Measurements from ENCODE around the gene UNC5C.

Gene UNC5C

GRCh38 chr4:95362906-95363558 lies 185.7 kb downstream of the UNC5C start:
- H3K4me3 ChIP-seq (ENCODE audit: low read depth, low read length): no peak overlapping the region
- no peak for DNase-seq (ENCODE audit: low read depth)
- TF ChIP-seq, protein P1, sequence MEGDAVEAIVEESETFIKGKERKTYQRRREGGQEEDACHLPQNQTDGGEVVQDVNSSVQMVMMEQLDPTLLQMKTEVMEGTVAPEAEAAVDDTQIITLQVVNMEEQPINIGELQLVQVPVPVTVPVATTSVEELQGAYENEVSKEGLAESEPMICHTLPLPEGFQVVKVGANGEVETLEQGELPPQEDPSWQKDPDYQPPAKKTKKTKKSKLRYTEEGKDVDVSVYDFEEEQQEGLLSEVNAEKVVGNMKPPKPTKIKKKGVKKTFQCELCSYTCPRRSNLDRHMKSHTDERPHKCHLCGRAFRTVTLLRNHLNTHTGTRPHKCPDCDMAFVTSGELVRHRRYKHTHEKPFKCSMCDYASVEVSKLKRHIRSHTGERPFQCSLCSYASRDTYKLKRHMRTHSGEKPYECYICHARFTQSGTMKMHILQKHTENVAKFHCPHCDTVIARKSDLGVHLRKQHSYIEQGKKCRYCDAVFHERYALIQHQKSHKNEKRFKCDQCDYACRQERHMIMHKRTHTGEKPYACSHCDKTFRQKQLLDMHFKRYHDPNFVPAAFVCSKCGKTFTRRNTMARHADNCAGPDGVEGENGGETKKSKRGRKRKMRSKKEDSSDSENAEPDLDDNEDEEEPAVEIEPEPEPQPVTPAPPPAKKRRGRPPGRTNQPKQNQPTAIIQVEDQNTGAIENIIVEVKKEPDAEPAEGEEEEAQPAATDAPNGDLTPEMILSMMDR (IDR thresholded peaks at IDR 0.05; ENCODE audit: low read depth, low read length, missing control alignments): no peak
- in situ Hi-C loops (cut with HindIII; ENCODE audit: low sequenced_read_pairs): no loop called here

DNA sequence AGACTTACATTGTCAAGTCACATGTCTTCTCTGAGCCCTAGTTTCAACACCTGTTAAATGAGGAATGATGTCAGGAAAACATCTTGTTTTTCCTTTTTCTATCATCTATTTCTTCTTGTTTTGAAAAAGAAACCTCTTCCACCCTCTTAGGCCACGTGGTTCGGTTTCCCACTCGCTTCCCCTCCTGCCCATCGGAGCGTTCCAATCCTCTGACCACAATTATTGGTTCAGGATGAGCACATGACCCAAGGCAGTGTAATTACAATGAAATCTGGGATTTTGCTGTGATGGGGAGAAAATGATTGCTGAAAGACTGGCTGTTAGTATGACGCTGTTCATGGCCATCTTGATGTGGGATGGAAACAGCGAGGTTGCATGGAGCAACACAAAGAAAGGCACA lies 186.7 kb downstream of the UNC5C start:
- TF ChIP-seq, protein P1 (IDR thresholded peaks at IDR 0.05; ENCODE audit: low read depth, low read length, missing control alignments): no peak
- no peak overlapping the region for H3K4me3 ChIP-seq (ENCODE audit: low read depth, low read length)
- no peak for DNase-seq (ENCODE audit: low read depth)
- in situ Hi-C loops (cut with HindIII; ENCODE audit: low sequenced_read_pairs): no loop called here

DNA sequence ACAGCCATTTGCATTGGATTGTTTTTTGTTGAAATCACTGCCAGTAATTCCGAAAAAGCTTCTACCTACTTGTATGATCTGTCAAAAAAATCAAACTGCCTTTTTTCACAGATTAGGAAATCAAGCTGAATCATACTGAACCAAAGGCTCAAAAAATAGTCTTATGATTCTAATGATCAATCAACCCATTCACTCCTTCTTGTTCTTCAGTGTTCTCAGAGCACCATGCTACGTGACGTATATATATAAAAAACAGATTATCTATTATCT lies 187.1 kb downstream of the UNC5C start:
- H3K4me3 ChIP-seq (ENCODE audit: low read depth, low read length): no peak overlapping the region
- in situ Hi-C loops (cut with HindIII; ENCODE audit: low sequenced_read_pairs): no loop called here
- no peak for DNase-seq (ENCODE audit: low read depth)
- TF ChIP-seq, protein P1 (IDR thresholded peaks at IDR 0.05; ENCODE audit: low read depth, low read length, missing control alignments): no peak

DNA sequence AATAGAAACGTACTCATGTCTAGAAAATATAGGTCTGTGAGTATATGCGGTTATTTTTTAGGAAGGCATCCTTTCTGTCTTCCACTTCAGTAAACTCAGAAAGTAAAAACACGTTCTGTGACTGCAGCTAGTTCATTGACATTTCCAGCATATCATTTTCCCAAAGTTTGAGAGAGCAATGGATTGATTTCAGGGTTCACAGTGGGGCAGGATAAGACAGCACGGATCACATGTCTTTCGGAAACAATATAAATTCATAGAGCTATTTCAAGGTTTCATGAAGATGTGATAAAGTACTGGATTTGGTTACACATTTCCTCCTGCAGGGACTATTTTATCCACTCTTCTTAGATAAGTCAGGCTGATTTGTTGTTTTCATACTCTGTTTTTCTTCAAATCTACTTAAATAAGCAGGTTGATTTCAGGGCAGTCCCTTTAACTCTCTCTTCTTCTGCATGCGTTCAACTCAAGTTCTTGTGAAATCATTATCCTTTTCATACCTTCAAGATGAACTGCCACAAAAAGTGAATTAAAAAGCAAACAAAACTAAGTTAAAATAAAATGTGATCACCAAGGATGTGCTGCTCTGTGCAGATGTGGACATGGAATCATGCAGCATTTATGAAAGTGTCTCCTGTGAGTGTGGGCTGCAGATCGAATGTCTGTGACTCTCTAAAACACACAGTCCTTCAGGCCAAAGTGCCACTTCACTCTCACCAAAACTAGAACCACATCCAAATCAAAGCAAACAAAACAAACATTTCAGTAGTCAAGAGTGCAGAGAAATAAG lies 187.7 kb downstream of the UNC5C start:
- TF ChIP-seq, protein P1 (IDR thresholded peaks at IDR 0.05; ENCODE audit: low read depth, low read length, missing control alignments): no peak
- DNase-seq (ENCODE audit: low read depth): no peak
- in situ Hi-C loops (cut with HindIII; ENCODE audit: low sequenced_read_pairs): no loop called here
- H3K4me3 ChIP-seq (ENCODE audit: low read depth, low read length): no peak overlapping the region

DNA sequence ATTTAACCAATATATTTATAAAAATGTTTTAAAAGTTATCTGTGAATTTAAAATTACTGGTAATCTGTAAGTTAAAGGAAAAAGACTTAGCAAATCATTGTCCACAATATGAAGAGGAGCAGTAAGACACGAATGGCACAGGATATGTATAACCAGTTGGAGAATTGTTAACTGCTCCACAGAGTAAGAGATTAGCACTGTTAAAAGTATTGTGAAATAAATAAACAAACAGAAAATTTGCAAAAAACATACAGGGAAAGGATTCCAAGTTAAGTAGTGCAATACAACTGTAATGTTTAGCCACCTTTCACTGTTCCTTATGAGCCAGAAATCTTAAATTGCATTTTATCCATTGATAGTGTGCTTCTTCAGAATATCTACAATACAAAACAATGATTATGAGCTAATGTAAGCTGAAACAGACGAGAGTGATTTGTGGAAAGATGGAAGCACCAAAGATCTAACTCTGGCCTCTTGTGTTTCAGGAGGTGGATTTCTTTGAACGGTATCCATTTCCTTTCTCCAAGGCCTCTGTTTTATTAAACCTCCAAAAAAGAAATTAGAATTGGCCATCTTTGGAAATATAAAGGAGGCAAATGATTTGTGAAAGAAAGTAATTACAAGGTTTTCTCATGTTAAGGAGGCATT lies 188.4 kb downstream of the UNC5C start:
- TF ChIP-seq, protein P1 (IDR thresholded peaks at IDR 0.05; ENCODE audit: low read depth, low read length, missing control alignments): no peak
- DNase-seq (ENCODE audit: low read depth): no peak
- H3K4me3 ChIP-seq (ENCODE audit: low read depth, low read length): no peak overlapping the region
- in situ Hi-C loops (cut with HindIII; ENCODE audit: low sequenced_read_pairs): no loop called here

DNA sequence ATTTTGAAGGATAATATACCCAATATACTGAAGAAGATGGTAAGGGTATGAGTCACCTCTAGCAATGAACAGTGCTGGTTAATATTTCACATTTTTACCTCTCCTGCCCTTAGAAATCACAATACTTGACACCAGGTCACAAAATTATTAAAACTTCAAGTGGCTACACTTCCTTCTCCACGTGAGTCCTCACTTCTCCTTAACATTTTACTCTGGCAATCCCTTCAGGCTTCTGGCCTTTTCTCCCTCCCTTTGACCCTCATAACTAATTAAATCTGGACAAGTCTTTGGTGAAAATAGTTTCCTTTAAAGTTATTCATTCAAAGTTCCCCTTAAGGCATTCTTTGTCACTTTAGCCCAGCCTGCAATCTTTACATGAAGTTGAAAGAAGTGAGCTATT lies 190.4 kb downstream of the UNC5C start:
- in situ Hi-C loops (cut with HindIII; ENCODE audit: low sequenced_read_pairs): no loop called here
- TF ChIP-seq, protein P1 (IDR thresholded peaks at IDR 0.05; ENCODE audit: low read depth, low read length, missing control alignments): no peak

More for the DNA sequence above, 190.4 kb downstream of the UNC5C start:
- no peak for DNase-seq (ENCODE audit: low read depth)
- H3K4me3 ChIP-seq (ENCODE audit: low read depth, low read length): no peak overlapping the region
